Keratinocyte (primary cell): Measurements from ENCODE around the gene CD46. TPM values are rescaled to one million over a fixed set of nuclear protein-coding genes. Genes with fewer than 3 reads are reported as not detected.

ENCODE experiments used
- DNase-seq: peaks from one replicate; pipeline ENCODE4 v3.0.0-alpha.2; 2011; ENCODE audit warnings: low read depth, missing footprints, low spot score
- FAIRE-seq: peaks from 2 replicates; lab custom pipeline; 2011; peaks lifted over from hg19 to GRCh38; lab: Jason Lieb, UNC
- H2AFZ ChIP-seq: 2 replicates; pipeline ENCODE4 v1.6.0; 2012; ENCODE audit warnings: low read length, control low read depth, inconsistent platforms; ENCODE audit not compliant: control insufficient read depth
- H3K27ac ChIP-seq: 2 replicates; pipeline ENCODE4 v1.5.1; 2011; ENCODE audit warnings: low read length; ENCODE audit not compliant: control insufficient read depth, insufficient read depth
- H3K27me3 ChIP-seq: 3 replicates; pipeline ENCODE4 v1.6.0; 2011; ENCODE audit warnings: low read length; ENCODE audit not compliant: control insufficient read depth, insufficient read depth; ENCODE audit errors: extremely low read depth
- H3K36me3 ChIP-seq, 2 experiments: 2 replicates in 1 of 2; 3 replicates in 1 of 2; pipeline ENCODE4 v1.5.1; 2011; ENCODE audit warnings: low read length in 2 of 2, mild to moderate bottlenecking in 1 of 2; ENCODE audit not compliant: control insufficient read depth in 2 of 2, insufficient read depth in 2 of 2; ENCODE audit errors: extremely low read depth in 1 of 2
- H3K4me1 ChIP-seq: 3 replicates; pipeline ENCODE4 v1.5.1; 2011; ENCODE audit warnings: low read length; ENCODE audit not compliant: control insufficient read depth, insufficient read depth; ENCODE audit errors: extremely low read depth
- H3K4me2 ChIP-seq: 3 replicates; pipeline ENCODE4 v1.6.0; 2011; ENCODE audit warnings: low read depth, low read length; ENCODE audit not compliant: control insufficient read depth, insufficient read depth; ENCODE audit errors: extremely low read depth
- H3K4me3 ChIP-seq, 3 experiments: fragments of 200-600 bp in 1 of 3; sonication (generic) in 1 of 3; 2 replicates in 2 of 3; 3 replicates in 1 of 3; pipeline ENCODE4 v1.5.1; 2011 to 2016; ENCODE audit warnings: low read length in 3 of 3, mild to moderate bottlenecking in 3 of 3, control low read depth in 2 of 3, inconsistent platforms in 1 of 3, low read depth in 1 of 3, mixed read lengths in 1 of 3, mixed run types in 1 of 3, moderate library complexity in 1 of 3; ENCODE audit not compliant: control insufficient read depth in 2 of 3, insufficient read depth in 2 of 3; ENCODE audit errors: extremely low read depth in 1 of 3
- H3K79me2 ChIP-seq: 2 replicates; pipeline ENCODE4 v1.6.0; 2012; ENCODE audit warnings: low read length; ENCODE audit not compliant: control insufficient read depth, insufficient read depth
- H3K9ac ChIP-seq: 3 replicates; pipeline ENCODE4 v1.6.0; 2011; ENCODE audit warnings: low read length; ENCODE audit not compliant: control insufficient read depth, insufficient read depth; ENCODE audit errors: extremely low read depth
- H3K9me1 ChIP-seq: 3 replicates; pipeline ENCODE4 v1.6.0; 2011; ENCODE audit warnings: low read length; ENCODE audit not compliant: control insufficient read depth, insufficient read depth; ENCODE audit errors: extremely low read depth
- H3K9me3 ChIP-seq: 2 replicates; pipeline ENCODE4 v1.5.1; 2012; ENCODE audit warnings: low read depth, low read length; ENCODE audit not compliant: control insufficient read depth
- H4K20me1 ChIP-seq: 3 replicates; pipeline ENCODE4 v1.6.0; 2011; ENCODE audit warnings: low read length; ENCODE audit not compliant: control insufficient read depth, insufficient read depth; ENCODE audit errors: extremely low read depth
- dilution Hi-C: fragments of 300-500 bp; cut with MboI; formaldehyde crosslinking; loops from one replicate; pipeline ENCODE4 v1.7.0; 2020; ENCODE audit warnings: low sequenced_read_pairs; ENCODE audit not compliant: extremely low pct_ligation_motif_present
- polyA plus RNA-seq, 5 experiments: library from polyadenylated mRNA; depleted of rRNA in 3 of 5; stranded (reverse) in 3 of 5; stranded (forward) in 1 of 5; unstranded in 1 of 5; fragments of >200 nt; gene quantifications; 1 replicate in 1 of 5; 2 replicates in 3 of 5; 3 replicates in 1 of 5; pipeline versions ENCODE4 v1.2.1 to v1.2.3, GENCODE V29; 2011 to 2012; ENCODE audit warnings: missing spikeins in 2 of 5, low read depth in 1 of 5, low replicate concordance in 1 of 5
- TF ChIP-seq, protein P1 (sequence below), 3 experiments: IDR thresholded peaks in 1 of 3; conservative IDR thresholded peaks in 1 of 3; optimal IDR thresholded peaks in 1 of 3; 2 replicates in 2 of 3; 3 replicates in 1 of 3; pipeline versions ENCODE3 to v1.5.1; 2011; ENCODE audit warnings: low read length in 3 of 3, mild to moderate bottlenecking in 3 of 3, moderate library complexity in 2 of 3, control low read depth in 1 of 3, inconsistent platforms in 1 of 3; ENCODE audit not compliant: insufficient read depth in 2 of 3; ENCODE audit errors: extremely low read depth in 1 of 3

CD46 gene
- polyA plus RNA-seq, 1 donor (not counting 4 experiments of a cell fraction or from before 2014, with no cell fraction given) = 298 TPM

DNA sequence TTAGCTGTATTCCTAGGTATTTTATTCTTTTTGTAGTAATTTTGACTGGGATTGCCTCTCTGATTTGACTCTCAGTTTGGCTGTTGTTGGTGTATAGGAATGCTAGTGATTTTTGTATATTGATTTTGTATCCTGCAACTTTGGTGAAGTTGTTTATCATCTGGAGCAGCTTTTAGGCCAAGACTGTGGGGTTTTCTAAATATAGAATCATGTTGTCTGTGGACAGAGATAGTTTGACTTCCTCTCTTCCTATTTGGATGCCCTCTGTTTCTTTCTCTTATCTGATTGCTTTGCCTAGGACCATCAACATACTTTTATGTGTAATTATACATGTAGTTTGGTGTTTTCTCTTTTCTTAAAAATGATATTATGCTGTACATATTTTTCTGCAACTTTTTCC is 27.2 kb downstream of the CD46 start:
- no peak overlapping the region for H3K4me3 ChIP-seq
- no peak overlapping the region for H3K4me2 ChIP-seq
- dilution Hi-C loops = no loop called here
- no peaks in the 10 kb centered on the region for H3K9me1 ChIP-seq
- peaks cover 39% of the 10 kb centered on the region for H3K79me2 ChIP-seq
- TF ChIP-seq, protein P1, sequence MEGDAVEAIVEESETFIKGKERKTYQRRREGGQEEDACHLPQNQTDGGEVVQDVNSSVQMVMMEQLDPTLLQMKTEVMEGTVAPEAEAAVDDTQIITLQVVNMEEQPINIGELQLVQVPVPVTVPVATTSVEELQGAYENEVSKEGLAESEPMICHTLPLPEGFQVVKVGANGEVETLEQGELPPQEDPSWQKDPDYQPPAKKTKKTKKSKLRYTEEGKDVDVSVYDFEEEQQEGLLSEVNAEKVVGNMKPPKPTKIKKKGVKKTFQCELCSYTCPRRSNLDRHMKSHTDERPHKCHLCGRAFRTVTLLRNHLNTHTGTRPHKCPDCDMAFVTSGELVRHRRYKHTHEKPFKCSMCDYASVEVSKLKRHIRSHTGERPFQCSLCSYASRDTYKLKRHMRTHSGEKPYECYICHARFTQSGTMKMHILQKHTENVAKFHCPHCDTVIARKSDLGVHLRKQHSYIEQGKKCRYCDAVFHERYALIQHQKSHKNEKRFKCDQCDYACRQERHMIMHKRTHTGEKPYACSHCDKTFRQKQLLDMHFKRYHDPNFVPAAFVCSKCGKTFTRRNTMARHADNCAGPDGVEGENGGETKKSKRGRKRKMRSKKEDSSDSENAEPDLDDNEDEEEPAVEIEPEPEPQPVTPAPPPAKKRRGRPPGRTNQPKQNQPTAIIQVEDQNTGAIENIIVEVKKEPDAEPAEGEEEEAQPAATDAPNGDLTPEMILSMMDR (optimal IDR thresholded peaks at IDR 0.05 in 1 of 3, IDR thresholded peaks at IDR 0.05 in 1 of 3, conservative IDR thresholded peaks at IDR 0.05 in 1 of 3; ENCODE audit: extremely low read depth in 1 of 3, insufficient read depth in 2 of 3, low read length in 3 of 3) = no peak
- H3K9me3 ChIP-seq = no peaks in the 10 kb centered on the region
- H2AFZ ChIP-seq = no peak overlapping the region
- H3K9ac ChIP-seq = no peak overlapping the region
- FAIRE-seq (no peak), DNase-seq (no peak)
- no peaks in the 10 kb centered on the region for H3K4me1 ChIP-seq
- no peaks in the 10 kb centered on the region for H3K27me3 ChIP-seq
- H4K20me1 ChIP-seq = no peaks in the 10 kb centered on the region
- no peaks in the 10 kb centered on the region for H3K36me3 ChIP-seq
- no peak overlapping the region for H3K27ac ChIP-seq

DNA sequence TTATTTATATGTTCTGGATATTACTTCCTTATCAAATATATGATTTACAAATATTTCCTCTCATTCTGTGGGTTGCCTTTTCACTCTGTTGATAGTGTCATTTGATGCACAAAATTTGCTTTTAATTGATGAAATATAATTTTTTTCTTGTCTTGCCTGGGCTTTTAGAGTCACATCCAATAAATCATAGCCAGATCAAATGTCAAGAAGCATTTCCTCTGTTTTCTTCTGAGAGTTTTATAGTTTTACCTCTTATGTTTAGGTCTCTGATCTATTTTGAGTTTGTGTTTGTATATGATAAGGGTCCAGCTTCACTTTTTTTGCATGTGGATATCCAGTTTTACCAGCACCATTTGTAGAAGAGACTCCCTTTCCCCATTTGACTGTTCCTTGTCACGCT is 29.5 kb downstream of the CD46 start:
- no peak overlapping the region for H3K9ac ChIP-seq
- no peaks in the 10 kb centered on the region for H3K36me3 ChIP-seq
- no peaks in the 10 kb centered on the region for H3K4me1 ChIP-seq
- H3K9me1 ChIP-seq = no peaks in the 10 kb centered on the region
- dilution Hi-C loops = no loop called here
- TF ChIP-seq, protein P1 (optimal IDR thresholded peaks at IDR 0.05 in 1 of 3, IDR thresholded peaks at IDR 0.05 in 1 of 3, conservative IDR thresholded peaks at IDR 0.05 in 1 of 3; ENCODE audit: extremely low read depth in 1 of 3, insufficient read depth in 2 of 3, low read length in 3 of 3) = no peak
- H3K9me3 ChIP-seq = no peaks in the 10 kb centered on the region
- H3K79me2 ChIP-seq = peaks cover 31% of the 10 kb centered on the region
- no peaks in the 10 kb centered on the region for H4K20me1 ChIP-seq
- no peak overlapping the region for H3K27ac ChIP-seq
- no peak for DNase-seq
- no peak overlapping the region for H3K4me2 ChIP-seq
- H2AFZ ChIP-seq = no peak overlapping the region
- no peak for FAIRE-seq
- no peaks in the 10 kb centered on the region for H3K27me3 ChIP-seq
- no peak overlapping the region for H3K4me3 ChIP-seq
